ENCODE measurements around the gene PAX7.

DNA sequence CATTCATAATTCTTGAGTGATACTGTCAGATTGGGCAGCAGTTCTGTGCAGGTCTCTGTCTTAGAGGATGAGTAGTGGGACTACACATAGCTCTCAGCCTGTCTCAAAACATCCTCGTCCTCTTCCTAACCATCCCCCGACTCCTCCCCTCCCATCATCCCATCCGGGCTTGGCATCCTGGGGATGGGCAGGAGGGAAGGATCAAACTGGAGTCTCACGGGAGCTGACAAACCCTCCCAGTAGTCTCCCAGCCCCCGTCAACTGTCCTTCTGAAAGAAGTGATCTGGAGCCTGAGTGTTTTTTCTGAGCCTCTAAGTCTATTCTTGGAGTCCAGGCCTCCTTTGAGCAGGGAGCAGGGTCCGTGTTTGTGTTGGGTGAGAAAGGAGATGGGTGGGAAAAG is 102.0 kb downstream of the PAX7 start:
- TF ChIP-seq POLR2A (IDR thresholded peaks at IDR 0.05) = no peak
- TF ChIP-seq, protein P1, sequence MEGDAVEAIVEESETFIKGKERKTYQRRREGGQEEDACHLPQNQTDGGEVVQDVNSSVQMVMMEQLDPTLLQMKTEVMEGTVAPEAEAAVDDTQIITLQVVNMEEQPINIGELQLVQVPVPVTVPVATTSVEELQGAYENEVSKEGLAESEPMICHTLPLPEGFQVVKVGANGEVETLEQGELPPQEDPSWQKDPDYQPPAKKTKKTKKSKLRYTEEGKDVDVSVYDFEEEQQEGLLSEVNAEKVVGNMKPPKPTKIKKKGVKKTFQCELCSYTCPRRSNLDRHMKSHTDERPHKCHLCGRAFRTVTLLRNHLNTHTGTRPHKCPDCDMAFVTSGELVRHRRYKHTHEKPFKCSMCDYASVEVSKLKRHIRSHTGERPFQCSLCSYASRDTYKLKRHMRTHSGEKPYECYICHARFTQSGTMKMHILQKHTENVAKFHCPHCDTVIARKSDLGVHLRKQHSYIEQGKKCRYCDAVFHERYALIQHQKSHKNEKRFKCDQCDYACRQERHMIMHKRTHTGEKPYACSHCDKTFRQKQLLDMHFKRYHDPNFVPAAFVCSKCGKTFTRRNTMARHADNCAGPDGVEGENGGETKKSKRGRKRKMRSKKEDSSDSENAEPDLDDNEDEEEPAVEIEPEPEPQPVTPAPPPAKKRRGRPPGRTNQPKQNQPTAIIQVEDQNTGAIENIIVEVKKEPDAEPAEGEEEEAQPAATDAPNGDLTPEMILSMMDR (IDR thresholded peaks at IDR 0.05) = no peak

Data from body of pancreas (tissue), 4 donors.